OCI-LY7 (cell line): ENCODE data around the gene OIP5. TPM values are rescaled to one million over a fixed set of nuclear protein-coding genes. Genes with fewer than 3 reads are reported as not detected.
"Not testable (repeated sequence)": the region's sequence is repeated elsewhere in the genome, so short reads cannot be mapped to it uniquely, and the experiment has no call there.

Source experiments
- BruUV-seq: library from RNA; stranded (reverse); fragments of 400-500 nt; replicated peaks from 2 replicates; lab custom pipeline; 2021; lab: Mats Ljungman, UMichigan
- CTCF ChIA-PET: fragments of 300-600 bp; sonication (Branson Sonifier 250); formaldehyde crosslinking; loops from one replicate; lab custom pipeline; 2022; ENCODE audit warnings: antibody characterized with exemption; ENCODE audit not compliant: unreplicated experiment; lab: Charles Lee
- POLR2A ChIA-PET: fragments of 300-600 bp; sonication (Branson Sonifier 250); formaldehyde crosslinking; loops from one replicate; lab custom pipeline; 2022; ENCODE audit warnings: antibody characterized with exemption; lab: Charles Lee
- DNase-seq: peaks from one replicate; pipeline ENCODE4 v3.0.0-alpha.2; 2015; ENCODE audit warnings: low spot score
- H2AFZ ChIP-seq: fragments of 200-600 bp; sonication (generic), shearing (Covaris generic); 2 replicates; pipeline ENCODE4 v1.6.1; 2014; ENCODE audit warnings: mild to moderate bottlenecking, antibody characterized with exemption, low read length, moderate library complexity
- H3K27ac ChIP-seq: fragments of 200-600 bp; sonication (generic); 2 replicates; pipeline ENCODE4 v1.5.1; 2014; ENCODE audit warnings: mixed run types, low read depth, mild to moderate bottlenecking, moderate library complexity, low read length, inconsistent platforms; ENCODE audit not compliant: poor library complexity, severe bottlenecking
- H3K36me3 ChIP-seq: fragments of 200-600 bp; sonication (generic); 2 replicates; pipeline ENCODE4 v1.6.1; 2014; ENCODE audit warnings: mild to moderate bottlenecking, antibody characterized with exemption, low read length, moderate library complexity, mixed read lengths; ENCODE audit not compliant: insufficient read depth
- H3K4me1 ChIP-seq: fragments of 200-600 bp; sonication (generic); 2 replicates; pipeline ENCODE4 v1.5.1; 2014; ENCODE audit warnings: mild to moderate bottlenecking, low read length; ENCODE audit not compliant: insufficient read depth, poor library complexity, severe bottlenecking
- H3K4me2 ChIP-seq: fragments of 200-600 bp; sonication (generic); 2 replicates; pipeline ENCODE4 v1.6.1; 2014; ENCODE audit warnings: mild to moderate bottlenecking, low read length
- H3K4me3 ChIP-seq: fragments of 200-600 bp; sonication (generic); 2 replicates; pipeline ENCODE4 v1.5.1; 2014; ENCODE audit warnings: mild to moderate bottlenecking, low read depth, low read length; ENCODE audit not compliant: poor library complexity, severe bottlenecking
- H3K79me2 ChIP-seq: fragments of 200-600 bp; sonication (generic); 2 replicates; pipeline ENCODE4 v1.6.1; 2016; ENCODE audit warnings: low read depth, mild to moderate bottlenecking, low read length, moderate library complexity, mixed read lengths; ENCODE audit not compliant: insufficient read depth
- H3K9me2 ChIP-seq: fragments of 200-600 bp; sonication (generic); 2 replicates; pipeline ENCODE4 v1.6.1; 2016; ENCODE audit warnings: mild to moderate bottlenecking, low read length, mixed read lengths; ENCODE audit not compliant: insufficient read depth
- H3K9me3 ChIP-seq: fragments of 200-600 bp; sonication (generic); 2 replicates; pipeline ENCODE4 v1.6.1; 2014; ENCODE audit warnings: mild to moderate bottlenecking, mixed run types, low read length, mixed read lengths
- H4K20me1 ChIP-seq: fragments of 200-600 bp; sonication (generic); 2 replicates; pipeline ENCODE4 v1.6.1; 2014; ENCODE audit warnings: mild to moderate bottlenecking, antibody characterized with exemption, low read length, moderate library complexity, mixed read lengths; ENCODE audit not compliant: insufficient read depth
- CTCF ChIP-seq: fragments of 200-600 bp; sonication (generic); conservative IDR thresholded peaks from 2 replicates; pipeline ENCODE4 v1.5.1; 2014; ENCODE audit warnings: mild to moderate bottlenecking, antibody characterized with exemption, low read length, moderate library complexity, mixed read lengths
- EZH2phosphoT487 ChIP-seq: fragments of 200-600 bp; sonication (generic); IDR thresholded peaks from 2 replicates; pipeline ENCODE4 v1.6.1; 2018; ENCODE audit warnings: low read depth, borderline replicate concordance, mild to moderate bottlenecking, mixed run types, antibody characterized with exemption, low read length, moderate library complexity, mixed read lengths
- intact Hi-C: fragments of 100-400 bp; cut with micrococcal nuclease; formaldehyde crosslinking; loops from one replicate; pipeline ENCODE4 v1.10.0; 2022; ENCODE audit not compliant: unreplicated experiment
- total RNA-seq, 2 experiments: library from RNA; depleted of rRNA in 1 of 2; stranded (reverse); fragments of >200 nt in 1 of 2; shearing (Covaris generic) in 1 of 2; gene quantifications; 2 replicates each; pipeline ENCODE4 v1.2.3, GENCODE V29; 2014 to 2022

OIP5 gene
- total RNA-seq, 2 experiments from 2014 or later = 28.4 to 42.5 TPM

GRCh38 chr15:41262571-41262970 lies 69.8 kb downstream of the OIP5 start:
- CTCF ChIA-PET = no interaction called here

GRCh38 chr15:41260924-41261323 lies 71.5 kb downstream of the OIP5 start:
- BruUV-seq, H3K27ac ChIP-seq: not testable (repeated sequence)
- POLR2A ChIA-PET = interaction anchor here (0.7 kb wide), 1 partner anchor 1532 kb away, joined by 5 read pairs; no protein-coding TSS in a partner anchor

More at GRCh38 chr15:41262571-41262970, 69.8 kb downstream of the OIP5 start:
- DNase-seq = no peak
- Histone ChIP-seq H3K9me3 (no peaks in the 10 kb centered on the region), H3K79me2 (no peaks in the 10 kb centered on the region), H3K4me2 (no peak overlapping the region), H3K36me3 (peaks cover 37% of the 10 kb centered on the region), H3K4me1 (peaks cover 13% of the 10 kb centered on the region), H3K27ac (no peak overlapping the region), H3K4me3 (no peak overlapping the region), H2AFZ (no peak overlapping the region), H4K20me1 (no peaks in the 10 kb centered on the region), H3K9me2 (no peaks in the 10 kb centered on the region)
- no TSS peak for BruUV-seq
- POLR2A ChIA-PET = interaction anchor here (1.1 kb wide), 1 partner anchor 8 kb away, joined by 3 read pairs; no protein-coding TSS in a partner anchor
- TF ChIP-seq CTCF (no peak), EZH2phosphoT487 (no peak)
- intact Hi-C loops = no loop called here

GRCh38 chr15:41259546-41260189 lies 72.7 kb downstream of the OIP5 start:
- no peak for TF ChIP-seq CTCF
- no peak for TF ChIP-seq EZH2phosphoT487
- peaks cover 17% of the 10 kb centered on the region for H3K4me1 ChIP-seq
- no peaks in the 10 kb centered on the region for H4K20me1 ChIP-seq
- H3K36me3 ChIP-seq = peaks cover 34% of the 10 kb centered on the region
- POLR2A ChIA-PET = interaction anchor here (0.5 to 1.1 kb wide), 3 partner anchors 18 to 355 kb away, joined by 3 to 4 read pairs (median 4); no protein-coding TSS in a partner anchor
- H3K27ac ChIP-seq = peak overlapping the region; percentile 11
- BruUV-seq = no TSS peak
- CTCF ChIA-PET = no interaction called here
- no peaks in the 10 kb centered on the region for H3K79me2 ChIP-seq
- DNase-seq = no peak
- no peak overlapping the region for H3K4me2 ChIP-seq
- intact Hi-C loops = no loop called here
- H3K9me3 ChIP-seq = no peaks in the 10 kb centered on the region
- no peaks in the 10 kb centered on the region for H3K9me2 ChIP-seq
- no peak overlapping the region for H3K4me3 ChIP-seq
- no peak overlapping the region for H2AFZ ChIP-seq

More at GRCh38 chr15:41260924-41261323, 71.5 kb downstream of the OIP5 start:
- peaks cover 37% of the 10 kb centered on the region for H3K36me3 ChIP-seq
- H4K20me1 ChIP-seq, H3K79me2 ChIP-seq, H3K9me3 ChIP-seq, H2AFZ ChIP-seq, H3K9me2 ChIP-seq, DNase-seq, H3K4me3 ChIP-seq, intact Hi-C loops, H3K4me2 ChIP-seq, CTCF ChIA-PET: not testable (repeated sequence)
- H3K4me1 ChIP-seq = peaks cover 13% of the 10 kb centered on the region

Other genes starting within 250 kb of the OIP5 start
- 31.7 and 47.1 TPM in 2 replicates for gene INO80, start 216.3 kb downstream of the OIP5 start, total RNA-seq (2014; rRNA removed; shearing (Covaris generic))
- gene INO80, start 216.3 kb downstream of the OIP5 start, total RNA-seq (2022) = 30.0 and 35.1 TPM in 2 replicates
- not detected in 2 replicates for gene EXD1, start 101.8 kb downstream of the OIP5 start, total RNA-seq (2014; rRNA removed; shearing (Covaris generic))
- not detected in 2 replicates for gene EXD1, start 101.8 kb downstream of the OIP5 start, total RNA-seq (2022)
- gene CHP1, start 101.3 kb downstream of the OIP5 start, total RNA-seq (2014; rRNA removed; shearing (Covaris generic)) = 19.4 and 32.4 TPM in 2 replicates
- 52.4 and 52.6 TPM in 2 replicates for gene CHP1, start 101.3 kb downstream of the OIP5 start, total RNA-seq (2022)
- 411 and 470 TPM in 2 replicates for gene NUSAP1, start 290 bp upstream of the OIP5 start, total RNA-seq (2014; rRNA removed; shearing (Covaris generic))
- gene NUSAP1, start 290 bp upstream of the OIP5 start, total RNA-seq (2022) = 293 and 317 TPM in 2 replicates
- 14.9 and 15.9 TPM in 2 replicates for gene NDUFAF1, start 69.9 kb upstream of the OIP5 start, total RNA-seq (2014; rRNA removed; shearing (Covaris generic))
- 21.0 and 22.0 TPM in 2 replicates for gene NDUFAF1, start 69.9 kb upstream of the OIP5 start, total RNA-seq (2022)
- gene RTF1, start 84.5 kb upstream of the OIP5 start, total RNA-seq (2014; rRNA removed; shearing (Covaris generic)) = 28.6 and 35.9 TPM in 2 replicates
- gene RTF1, start 84.5 kb upstream of the OIP5 start, total RNA-seq (2022) = 46.9 and 59.9 TPM in 2 replicates
- gene ITPKA, start 161.3 kb upstream of the OIP5 start, total RNA-seq (2014; rRNA removed; shearing (Covaris generic)) = not detected in 2 replicates
- gene ITPKA, start 161.3 kb upstream of the OIP5 start, total RNA-seq (2022) = not detected in 2 replicates
- 0.10 and 0.22 TPM in 2 replicates for gene LTK, start 181.2 kb upstream of the OIP5 start, total RNA-seq (2014; rRNA removed; shearing (Covaris generic))
- 0.11 TPM in 2 replicates for gene LTK, start 181.2 kb upstream of the OIP5 start, total RNA-seq (2022)
- 19.3 and 24.3 TPM in 2 replicates for gene RPAP1, start 211.7 kb upstream of the OIP5 start, total RNA-seq (2014; rRNA removed; shearing (Covaris generic))
- 39.9 and 51.6 TPM in 2 replicates for gene RPAP1, start 211.7 kb upstream of the OIP5 start, total RNA-seq (2022)
- not detected in 2 replicates for gene TYRO3, start 226.6 kb upstream of the OIP5 start, total RNA-seq (2014; rRNA removed; shearing (Covaris generic))
- gene TYRO3, start 226.6 kb upstream of the OIP5 start, total RNA-seq (2022) = 0.13 and 0.48 TPM in 2 replicates